Chondrocyte (in vitro differentiated cells): Measurements from ENCODE around the gene TSPAN2. TPM values are rescaled to one million over a fixed set of nuclear protein-coding genes. Genes with fewer than 3 reads are reported as not detected.

Source experiments
- DNase-seq: peaks from one replicate; pipeline ENCODE4 v3.0.0; 2021; ENCODE audit warnings: mixed read lengths, low spot score
- H3K27ac Mint-ChIP-seq: one replicate; pipeline ENCODE4 v1.8.0; 2021; ENCODE audit warnings: mild to moderate bottlenecking, moderate library complexity, mixed read lengths; ENCODE audit not compliant: unreplicated experiment
- H3K27me3 Mint-ChIP-seq: 2 replicates; pipeline ENCODE4 v1.8.0; 2021; ENCODE audit warnings: low read depth, mixed read lengths
- H3K36me3 Mint-ChIP-seq: 2 replicates; pipeline ENCODE4 v1.8.0; 2021; ENCODE audit warnings: low read depth, mixed read lengths
- H3K4me1 Mint-ChIP-seq: 2 replicates; pipeline ENCODE4 v1.8.0; 2021; ENCODE audit warnings: low read depth, mild to moderate bottlenecking, mixed read lengths
- H3K4me3 Mint-ChIP-seq: one replicate; pipeline ENCODE4 v1.8.0; 2021; ENCODE audit warnings: mild to moderate bottlenecking, moderate library complexity, mixed read lengths; ENCODE audit not compliant: unreplicated experiment
- H3K9me3 Mint-ChIP-seq: 2 replicates; pipeline ENCODE4 v1.8.0; 2021; ENCODE audit warnings: low read depth, mixed read lengths
- total RNA-seq: library from RNA; stranded (reverse); gene quantifications from 3 replicates; pipeline ENCODE4 v1.2.1, GENCODE V29; 2021
- TF ChIP-seq, protein P1 (sequence below): fragments of 200-600 bp; sonication (generic); IDR thresholded peaks from 2 replicates; pipeline ENCODE4 v1.5.0; 2021; ENCODE audit warnings: antibody characterized with exemption, mild to moderate bottlenecking, moderate library complexity

TSPAN2 gene
- total RNA-seq, 1 donor from 2014 or later: 218 TPM

DNA sequence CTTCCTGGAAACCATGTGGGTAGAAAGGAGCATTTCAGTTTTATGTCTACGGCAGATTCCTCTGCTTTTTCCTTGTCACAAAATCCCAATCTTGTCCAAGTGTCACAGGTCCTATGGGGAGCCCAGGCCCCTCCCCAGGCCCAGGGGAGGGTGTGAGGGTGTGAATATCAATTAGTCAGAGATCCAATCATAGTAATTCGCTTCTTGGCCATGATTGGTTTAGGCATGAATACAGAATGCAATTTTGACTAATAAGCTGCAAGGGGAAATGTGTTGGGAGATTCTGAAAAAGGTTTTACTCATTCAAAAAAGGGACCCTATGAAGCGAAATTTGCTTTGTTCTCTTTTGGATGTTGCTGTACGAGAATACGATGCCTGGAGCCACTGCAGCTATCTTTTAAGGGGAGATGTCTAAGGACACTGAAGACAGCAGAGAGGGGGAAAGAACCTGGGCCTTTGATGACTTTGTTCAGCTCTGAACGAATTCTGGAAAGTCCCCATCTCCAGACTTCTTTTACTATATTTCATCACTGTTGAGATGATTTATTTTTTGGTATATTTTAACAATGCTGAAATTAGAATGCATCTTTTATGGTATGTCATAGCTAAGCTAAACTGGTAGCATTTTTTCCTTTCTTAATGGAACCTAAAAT is 18.2 kb downstream of the TSPAN2 start:
- Mint-ChIP-seq H3K4me1 (peaks cover 100% of the 10 kb centered on the region), H3K27ac (peak overlapping the region; percentile 73), H3K36me3 (peaks cover 21% of the 10 kb centered on the region), H3K27me3 (no peaks in the 10 kb centered on the region), H3K9me3 (no peaks in the 10 kb centered on the region), H3K4me3 (no peak overlapping the region)
- no peak for DNase-seq
- TF ChIP-seq, protein P1, sequence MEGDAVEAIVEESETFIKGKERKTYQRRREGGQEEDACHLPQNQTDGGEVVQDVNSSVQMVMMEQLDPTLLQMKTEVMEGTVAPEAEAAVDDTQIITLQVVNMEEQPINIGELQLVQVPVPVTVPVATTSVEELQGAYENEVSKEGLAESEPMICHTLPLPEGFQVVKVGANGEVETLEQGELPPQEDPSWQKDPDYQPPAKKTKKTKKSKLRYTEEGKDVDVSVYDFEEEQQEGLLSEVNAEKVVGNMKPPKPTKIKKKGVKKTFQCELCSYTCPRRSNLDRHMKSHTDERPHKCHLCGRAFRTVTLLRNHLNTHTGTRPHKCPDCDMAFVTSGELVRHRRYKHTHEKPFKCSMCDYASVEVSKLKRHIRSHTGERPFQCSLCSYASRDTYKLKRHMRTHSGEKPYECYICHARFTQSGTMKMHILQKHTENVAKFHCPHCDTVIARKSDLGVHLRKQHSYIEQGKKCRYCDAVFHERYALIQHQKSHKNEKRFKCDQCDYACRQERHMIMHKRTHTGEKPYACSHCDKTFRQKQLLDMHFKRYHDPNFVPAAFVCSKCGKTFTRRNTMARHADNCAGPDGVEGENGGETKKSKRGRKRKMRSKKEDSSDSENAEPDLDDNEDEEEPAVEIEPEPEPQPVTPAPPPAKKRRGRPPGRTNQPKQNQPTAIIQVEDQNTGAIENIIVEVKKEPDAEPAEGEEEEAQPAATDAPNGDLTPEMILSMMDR: no peak

- H3K9me3 Mint-ChIP-seq: no peaks in the 10 kb centered on the region
- H3K27ac Mint-ChIP-seq: peak overlapping the region; percentile 97
- H3K4me3 Mint-ChIP-seq: no peak overlapping the region
- H3K27me3 Mint-ChIP-seq: no peaks in the 10 kb centered on the region
- no peak for DNase-seq
- H3K4me1 Mint-ChIP-seq: peaks cover 98% of the 10 kb centered on the region
- TF ChIP-seq, protein P1: no peak
- H3K36me3 Mint-ChIP-seq: peaks cover 26% of the 10 kb centered on the region
Measured at GRCh38 chr1:115069659-115070308, 19.5 kb downstream of the TSPAN2 start.

DNA sequence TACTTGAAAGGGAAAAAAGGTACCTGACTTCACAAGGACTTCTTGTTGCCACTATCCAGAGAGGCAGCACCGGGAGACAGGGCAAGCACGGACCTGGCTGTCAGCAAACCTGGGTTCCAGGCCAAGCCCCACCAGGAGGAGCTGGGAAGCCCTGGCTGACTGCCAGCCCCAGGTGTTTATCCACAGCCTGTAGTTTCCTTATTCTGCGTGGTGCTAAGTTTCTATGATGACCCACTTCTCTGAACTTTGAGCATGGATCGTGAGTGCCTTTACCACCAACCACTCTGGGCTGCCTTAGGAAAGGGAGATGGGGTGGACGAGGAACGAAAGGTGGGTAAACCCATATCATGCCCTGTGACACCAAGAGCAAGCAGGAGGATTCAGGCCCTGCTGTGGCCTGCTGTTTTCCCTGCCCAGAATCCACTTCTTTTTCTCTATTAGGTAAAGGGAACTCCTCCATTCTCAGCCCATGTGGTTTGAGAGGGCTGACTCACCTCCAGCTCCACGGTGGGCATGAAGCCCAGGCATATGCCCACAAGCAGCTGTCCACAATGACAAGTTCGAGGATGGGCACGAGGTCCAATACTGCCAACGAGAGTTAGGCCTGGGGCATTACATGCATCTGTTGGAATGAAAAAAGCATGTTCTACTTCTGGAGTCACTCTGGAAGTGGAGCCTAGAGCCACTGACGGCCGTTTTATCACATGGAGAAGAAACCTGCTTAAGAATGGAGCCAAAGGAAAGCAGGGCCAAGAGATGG is 20.3 kb downstream of the TSPAN2 start:
- Mint-ChIP-seq H3K4me1 (peaks cover 98% of the 10 kb centered on the region), H3K27ac (peak overlapping the region; percentile 97), H3K27me3 (no peaks in the 10 kb centered on the region), H3K4me3 (no peak overlapping the region), H3K9me3 (no peaks in the 10 kb centered on the region), H3K36me3 (peaks cover 31% of the 10 kb centered on the region)
- no peak for DNase-seq
- TF ChIP-seq, protein P1: peak; percentile 24

DNA sequence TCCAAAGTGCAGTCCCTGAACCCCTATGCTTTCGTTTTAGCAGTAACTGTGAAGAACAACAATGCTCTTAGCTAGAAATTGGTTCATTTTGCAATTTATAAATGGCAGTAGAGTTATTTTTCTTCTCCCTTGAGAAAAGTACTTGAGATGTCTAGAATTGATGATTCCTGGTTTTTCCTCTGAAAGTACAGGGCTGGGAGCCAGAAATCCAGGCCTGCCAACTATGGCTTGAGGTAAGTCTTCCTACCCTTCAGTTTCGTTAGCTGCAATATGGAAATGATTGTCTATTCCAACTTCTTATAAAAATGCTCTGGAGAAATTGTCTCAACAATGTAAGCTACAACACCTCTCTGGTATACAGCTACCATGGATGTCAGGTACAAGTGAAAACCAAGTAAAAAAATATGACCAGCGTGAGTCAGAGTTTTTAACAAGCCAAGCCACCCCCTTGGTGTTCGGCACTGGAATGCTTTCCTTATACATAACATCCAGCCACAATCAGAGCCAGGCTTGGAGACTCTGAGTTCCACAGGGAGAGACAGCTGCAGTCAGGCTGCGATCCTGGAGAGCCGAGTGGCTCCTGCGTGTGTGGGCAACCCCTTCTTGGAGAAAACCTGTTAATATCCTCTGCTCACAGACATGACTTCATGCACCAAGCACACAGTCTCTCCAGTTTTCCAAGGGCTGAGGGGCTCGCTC is 22.0 kb downstream of the TSPAN2 start:
- Mint-ChIP-seq H3K4me1 (peaks cover 96% of the 10 kb centered on the region), H3K9me3 (no peaks in the 10 kb centered on the region), H3K4me3 (peak overlapping the region; percentile 44), H3K36me3 (peaks cover 41% of the 10 kb centered on the region), H3K27me3 (no peaks in the 10 kb centered on the region), H3K27ac (peak overlapping the region; percentile 97)
- DNase-seq: no peak
- TF ChIP-seq, protein P1: no peak

- Mint-ChIP-seq H3K9me3 (no peaks in the 10 kb centered on the region), H3K4me1 (peaks cover 92% of the 10 kb centered on the region), H3K27ac (peak overlapping the region; percentile 79), H3K36me3 (peaks cover 31% of the 10 kb centered on the region), H3K4me3 (no peak overlapping the region), H3K27me3 (no peaks in the 10 kb centered on the region)
- no peak for DNase-seq
- TF ChIP-seq, protein P1: no peak
Measured at GRCh38 chr1:115065021-115065420, 24.3 kb downstream of the TSPAN2 start.
